K562 (cell line): Measurements from ENCODE around the gene PTGIS.

Experiments
- CTCF ChIP-seq, 3 experiments: IDR thresholded peaks in 2 of 3; conservative IDR thresholded peaks in 1 of 3; 2 replicates each; pipeline ENCODE4 v1.5.1; 2011 to 2012; ENCODE audit warnings: low read length in 3 of 3, mild to moderate bottlenecking in 3 of 3, control low read depth in 2 of 3, improper control_type of control experiment in 1 of 3, inconsistent platforms in 1 of 3, low read depth in 1 of 3, mixed read lengths in 1 of 3, moderate library complexity in 1 of 3; ENCODE audit not compliant: insufficient read depth in 2 of 3
- EZH2 ChIP-seq: IDR thresholded peaks from 2 replicates; pipeline ENCODE4 v1.6.1; 2012; ENCODE audit warnings: low read depth, mild to moderate bottlenecking, inconsistent platforms, low read length, borderline replicate concordance
- KDM1A ChIP-seq, 2 experiments: fragments of 450-650 bp; IDR thresholded peaks; 2 replicates each; pipeline ENCODE4 v1.6.1; 2016; ENCODE audit warnings: mild to moderate bottlenecking in 2 of 2

DNA sequence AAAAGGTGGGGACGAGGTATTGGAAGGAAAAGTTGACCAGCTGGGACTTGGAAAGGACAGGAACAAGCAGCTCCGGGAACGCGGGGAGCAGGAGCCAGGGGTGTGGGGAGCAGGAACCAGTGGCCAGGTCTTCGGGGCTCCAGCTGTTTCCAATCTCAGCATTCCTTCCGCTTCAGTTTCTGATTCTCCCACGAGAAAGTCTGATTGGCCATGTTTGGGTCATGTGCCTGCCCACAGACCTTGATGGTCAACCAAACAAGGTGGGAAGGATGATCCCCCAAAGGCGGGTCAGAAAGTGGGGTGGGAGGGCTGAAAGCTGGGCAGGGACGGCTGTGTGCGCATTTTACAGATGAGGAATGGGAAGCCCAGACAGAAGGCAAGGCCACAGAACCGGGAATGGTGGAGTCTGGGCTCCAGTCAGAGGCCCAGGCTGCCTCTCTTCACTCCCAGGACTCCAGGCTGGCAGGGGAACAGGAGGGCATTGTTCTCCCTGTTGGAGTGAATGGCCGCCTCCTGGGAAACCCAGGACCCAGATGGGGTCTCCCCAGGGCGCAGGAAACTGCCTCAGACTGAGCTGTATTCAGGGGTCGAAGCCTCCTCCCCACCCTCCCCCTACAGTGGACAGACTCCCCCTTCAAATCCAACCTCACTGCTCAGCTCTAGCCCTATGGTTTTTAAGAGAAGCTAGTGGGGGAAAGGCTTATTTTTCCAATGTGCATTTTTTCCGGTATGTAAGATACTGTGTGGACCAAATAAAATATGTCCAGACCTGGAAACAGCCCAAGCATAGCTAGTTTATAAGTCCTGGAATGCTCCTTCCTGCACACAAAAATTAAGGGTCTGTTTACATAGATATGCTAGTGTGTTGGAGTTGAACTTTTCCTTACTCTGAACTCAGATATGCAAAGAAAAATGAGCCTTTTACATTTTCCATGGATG lies 12.2 kb upstream of the PTGIS start:
- TF ChIP-seq EZH2, result no peak
- no peak for TF ChIP-seq KDM1A (IDR thresholded peaks at IDR 0.05)
- TF ChIP-seq CTCF (IDR thresholded peaks at IDR 0.05 in 2 of 3, conservative IDR thresholded peaks at IDR 0.05 in 1 of 3; ENCODE audit: insufficient read depth in 2 of 3, low read depth in 1 of 3, low read length in 3 of 3), result no peak
